ENCODE data around the gene KHDRBS2.

KHDRBS2 gene

GRCh38 chr6:62037445-62037844 is 248.6 kb downstream of the KHDRBS2 start:
- in situ Hi-C loops (cut with HindIII; ENCODE audit: low sequenced_read_pairs): no loop called here
- H3K4me3 ChIP-seq (ENCODE audit: low read depth, low read length): no peak overlapping the region
- DNase-seq (ENCODE audit: low read depth): no peak
- no peak for TF ChIP-seq CTCF (IDR thresholded peaks at IDR 0.05; ENCODE audit: low read depth, low read length, missing control alignments)

- TF ChIP-seq CTCF (IDR thresholded peaks at IDR 0.05; ENCODE audit: low read depth, low read length, missing control alignments): no peak
- no peak for DNase-seq (ENCODE audit: low read depth)
- H3K4me3 ChIP-seq (ENCODE audit: low read depth, low read length): no peak overlapping the region
- in situ Hi-C loops (cut with HindIII; ENCODE audit: low sequenced_read_pairs): no loop called here
Observed at GRCh38 chr6:62035952-62036351, 250.1 kb downstream of the KHDRBS2 start.

GRCh38 chr6:62013719-62014118 is 272.3 kb downstream of the KHDRBS2 start:
- no peak for TF ChIP-seq CTCF (IDR thresholded peaks at IDR 0.05; ENCODE audit: low read depth, low read length, missing control alignments)
- no peak for DNase-seq (ENCODE audit: low read depth)
- in situ Hi-C loops (cut with HindIII; ENCODE audit: low sequenced_read_pairs): no loop called here

GRCh38 chr6:62009445-62009844 is 276.6 kb downstream of the KHDRBS2 start:
- no peak for DNase-seq (ENCODE audit: low read depth)
- in situ Hi-C loops (cut with HindIII; ENCODE audit: low sequenced_read_pairs): no loop called here
- TF ChIP-seq CTCF (IDR thresholded peaks at IDR 0.05; ENCODE audit: low read depth, low read length, missing control alignments): no peak
- no peak overlapping the region for H3K4me3 ChIP-seq (ENCODE audit: low read depth, low read length)

More at GRCh38 chr6:62013719-62014118, 272.3 kb downstream of the KHDRBS2 start:
- no peak overlapping the region for H3K4me3 ChIP-seq (ENCODE audit: low read depth, low read length)

GRCh38 chr6:61989616-61990015 is 296.4 kb downstream of the KHDRBS2 start:
- H3K4me3 ChIP-seq (ENCODE audit: low read depth, low read length): no peak overlapping the region
- TF ChIP-seq CTCF (IDR thresholded peaks at IDR 0.05; ENCODE audit: low read depth, low read length, missing control alignments): no peak
- in situ Hi-C loops (cut with HindIII; ENCODE audit: low sequenced_read_pairs): no loop called here
- DNase-seq (ENCODE audit: low read depth): no peak

GRCh38 chr6:61980622-61981021 is 305.4 kb downstream of the KHDRBS2 start:
- H3K4me3 ChIP-seq (ENCODE audit: low read depth, low read length): no peak overlapping the region
- no peak for TF ChIP-seq CTCF (IDR thresholded peaks at IDR 0.05; ENCODE audit: low read depth, low read length, missing control alignments)
- in situ Hi-C loops (cut with HindIII; ENCODE audit: low sequenced_read_pairs): no loop called here
- no peak for DNase-seq (ENCODE audit: low read depth)

- TF ChIP-seq CTCF (IDR thresholded peaks at IDR 0.05; ENCODE audit: low read depth, low read length, missing control alignments): no peak
- no peak for DNase-seq (ENCODE audit: low read depth)
- H3K4me3 ChIP-seq (ENCODE audit: low read depth, low read length): no peak overlapping the region
- in situ Hi-C loops (cut with HindIII; ENCODE audit: low sequenced_read_pairs): no loop called here
Observed at GRCh38 chr6:61977947-61978346, 308.1 kb downstream of the KHDRBS2 start.

Data from astrocyte of the cerebellum (primary cell).